Thyroid gland (tissue), 4 donors: ENCODE results near the gene CTAG1A.

Experiments
- POLR2A ChIP-seq, 2 donors: fragments of 450-650 bp; IDR thresholded peaks; one replicate each; pipeline ENCODE4 v1.6.1; 2017; ENCODE audit warnings: antibody characterized with exemption in 2 of 2, mild to moderate bottlenecking in 2 of 2, moderate library complexity in 1 of 2
- TF ChIP-seq, protein P1 (sequence below), 6 experiments: fragments of 200-600 bp in 3 of 6; fragments of 450-650 bp in 3 of 6; sonication (generic) in 3 of 6; IDR thresholded peaks; one replicate each; pipeline ENCODE4 v1.5.1; 2016 to 2019; ENCODE audit warnings: antibody characterized with exemption in 6 of 6, mild to moderate bottlenecking in 2 of 6, inconsistent platforms in 1 of 6, moderate library complexity in 1 of 6

DNA sequence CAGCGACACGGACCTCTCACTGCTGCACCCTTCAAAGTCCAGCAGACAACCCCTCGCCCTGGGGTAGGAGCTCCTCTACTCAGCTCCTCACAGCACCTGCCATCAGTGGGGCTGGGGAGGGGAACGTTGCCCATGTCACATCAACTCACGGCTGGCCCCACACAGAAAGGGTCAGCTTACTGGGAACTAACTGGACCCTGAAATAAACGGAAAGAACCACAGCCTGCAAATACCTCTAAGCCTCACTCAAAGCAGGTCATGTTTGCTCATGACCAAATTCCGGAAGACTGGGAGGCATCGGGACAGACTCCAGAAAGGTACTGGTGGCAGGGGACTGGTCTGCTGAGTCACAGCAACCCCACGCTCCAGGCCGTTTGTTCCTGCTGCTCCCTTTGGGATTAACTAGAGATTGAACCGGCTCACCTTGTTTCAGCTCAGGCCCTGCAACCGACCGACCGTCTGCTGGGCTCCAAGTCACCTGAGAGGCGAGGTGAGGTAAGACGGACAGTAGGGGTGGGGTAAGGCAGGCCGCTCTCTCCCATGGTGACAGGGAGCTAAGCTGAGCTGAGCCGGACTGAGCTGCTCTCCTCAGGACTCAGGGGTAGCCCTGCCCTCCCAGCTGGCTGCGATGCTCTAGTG lies 43.9 kb upstream of the CTAG1A start:
- TF ChIP-seq, protein P1, sequence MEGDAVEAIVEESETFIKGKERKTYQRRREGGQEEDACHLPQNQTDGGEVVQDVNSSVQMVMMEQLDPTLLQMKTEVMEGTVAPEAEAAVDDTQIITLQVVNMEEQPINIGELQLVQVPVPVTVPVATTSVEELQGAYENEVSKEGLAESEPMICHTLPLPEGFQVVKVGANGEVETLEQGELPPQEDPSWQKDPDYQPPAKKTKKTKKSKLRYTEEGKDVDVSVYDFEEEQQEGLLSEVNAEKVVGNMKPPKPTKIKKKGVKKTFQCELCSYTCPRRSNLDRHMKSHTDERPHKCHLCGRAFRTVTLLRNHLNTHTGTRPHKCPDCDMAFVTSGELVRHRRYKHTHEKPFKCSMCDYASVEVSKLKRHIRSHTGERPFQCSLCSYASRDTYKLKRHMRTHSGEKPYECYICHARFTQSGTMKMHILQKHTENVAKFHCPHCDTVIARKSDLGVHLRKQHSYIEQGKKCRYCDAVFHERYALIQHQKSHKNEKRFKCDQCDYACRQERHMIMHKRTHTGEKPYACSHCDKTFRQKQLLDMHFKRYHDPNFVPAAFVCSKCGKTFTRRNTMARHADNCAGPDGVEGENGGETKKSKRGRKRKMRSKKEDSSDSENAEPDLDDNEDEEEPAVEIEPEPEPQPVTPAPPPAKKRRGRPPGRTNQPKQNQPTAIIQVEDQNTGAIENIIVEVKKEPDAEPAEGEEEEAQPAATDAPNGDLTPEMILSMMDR (IDR thresholded peaks at IDR 0.05): no peak
- TF ChIP-seq POLR2A (IDR thresholded peaks at IDR 0.05): no peak
